Globus pallidus (tissue), 1 donor: ENCODE measurements around the gene KLF11.

ENCODE experiments used
- DNase-seq: peaks from one replicate; pipeline ENCODE4 v3.0.0-alpha.2; 2015; ENCODE audit warnings: low spot score

Gene KLF11

DNA sequence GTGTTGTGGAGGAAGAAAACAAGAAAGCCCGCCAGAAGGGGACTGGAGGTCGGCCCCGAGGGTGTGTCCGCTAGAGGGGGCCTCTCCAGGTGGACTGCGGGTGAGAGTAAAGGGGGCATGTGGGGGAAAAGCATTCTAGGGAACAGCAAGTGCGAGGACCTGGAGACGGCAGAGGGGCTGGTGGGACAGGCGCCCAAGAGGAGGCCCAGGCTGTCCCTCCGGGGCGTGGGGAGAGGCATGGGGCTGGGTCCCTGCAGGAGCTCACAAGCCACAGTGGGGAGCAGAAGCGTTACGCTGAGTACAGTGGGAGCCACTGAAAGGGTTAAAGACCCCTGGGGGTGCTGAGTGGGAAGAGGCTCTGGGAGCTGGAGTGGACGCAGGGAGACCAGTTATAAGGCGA, 1.6 kb upstream of the KLF11 start:
- DNase-seq = no peak

DNA sequence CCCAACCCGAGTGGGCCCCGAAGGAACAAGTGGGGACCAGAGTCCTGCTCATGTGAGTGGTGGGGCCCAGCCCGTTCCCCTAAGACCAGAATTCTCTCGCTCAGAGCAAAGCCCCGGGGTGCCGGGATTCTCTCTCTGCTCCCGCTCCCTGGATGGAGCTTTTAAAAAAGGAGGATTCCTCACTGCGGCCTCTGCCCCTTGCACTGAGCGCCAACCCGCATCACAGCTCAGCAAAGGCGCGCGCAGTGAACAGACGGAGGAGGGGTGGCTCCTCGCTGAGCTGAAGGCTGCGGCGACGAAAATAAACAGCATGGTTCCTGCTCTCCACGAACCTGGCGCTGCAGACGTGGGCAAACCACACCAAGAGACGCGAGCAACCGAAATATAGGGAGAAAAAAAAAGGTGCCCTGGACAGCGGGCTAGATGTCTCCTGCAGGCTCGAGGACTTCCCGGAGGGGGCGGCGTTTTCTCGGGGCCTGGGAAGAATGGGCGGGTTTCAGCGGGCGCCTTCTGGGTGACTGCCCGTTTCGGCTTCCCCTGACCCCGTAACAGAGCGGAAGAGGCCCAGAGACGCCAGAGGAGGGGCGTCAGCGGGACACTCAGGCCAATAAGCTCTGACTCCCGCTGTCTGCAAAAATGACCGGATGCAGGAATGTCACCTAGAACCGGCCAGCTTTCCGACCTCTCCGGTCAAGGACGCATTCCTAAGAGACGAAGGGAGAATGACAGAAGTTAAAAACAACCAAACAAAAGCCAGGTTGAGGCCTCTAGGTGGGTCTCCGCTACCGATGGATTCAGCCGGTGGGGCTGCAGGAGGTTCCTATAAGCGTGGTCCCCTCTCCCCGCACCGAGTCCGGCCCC, 819 bp upstream of the KLF11 start:
- peak; percentile 48 for DNase-seq

DNA sequence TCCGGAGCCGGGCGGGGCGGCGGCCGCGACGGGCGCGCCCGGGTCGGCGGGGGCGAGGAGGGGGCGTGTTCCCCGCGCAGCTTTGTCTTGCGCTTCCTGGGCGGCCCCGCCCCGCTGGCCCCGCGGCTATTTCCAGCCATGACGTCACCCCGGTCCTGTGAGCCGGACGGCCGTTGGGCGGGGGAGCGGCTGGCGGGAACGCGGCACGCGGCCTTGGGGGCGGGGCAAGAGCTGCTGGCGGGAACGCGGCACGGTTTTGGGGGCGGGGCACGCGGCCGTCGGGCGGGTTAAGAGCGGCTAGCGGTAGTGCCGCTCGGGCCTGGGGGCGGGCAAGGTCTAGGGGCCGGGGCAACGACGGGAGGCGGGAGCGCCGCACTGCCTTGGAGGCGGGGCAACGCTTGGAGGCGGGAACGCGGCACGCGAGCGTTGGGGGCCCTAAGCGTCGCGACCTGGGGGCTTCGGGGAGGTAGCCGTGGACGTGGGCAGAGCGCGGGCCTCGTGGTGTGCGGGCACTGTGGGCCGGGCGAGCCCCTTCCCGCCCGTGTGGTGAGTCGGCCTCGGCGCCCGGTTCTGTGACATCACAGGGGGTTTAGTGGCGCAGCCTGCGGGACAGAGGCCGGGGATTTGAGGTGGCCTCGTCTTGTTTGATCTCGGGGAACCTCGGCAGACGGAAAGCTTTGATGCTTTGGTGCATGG, 704 bp downstream of the KLF11 start:
- DNase-seq = peak; percentile 79

DNA sequence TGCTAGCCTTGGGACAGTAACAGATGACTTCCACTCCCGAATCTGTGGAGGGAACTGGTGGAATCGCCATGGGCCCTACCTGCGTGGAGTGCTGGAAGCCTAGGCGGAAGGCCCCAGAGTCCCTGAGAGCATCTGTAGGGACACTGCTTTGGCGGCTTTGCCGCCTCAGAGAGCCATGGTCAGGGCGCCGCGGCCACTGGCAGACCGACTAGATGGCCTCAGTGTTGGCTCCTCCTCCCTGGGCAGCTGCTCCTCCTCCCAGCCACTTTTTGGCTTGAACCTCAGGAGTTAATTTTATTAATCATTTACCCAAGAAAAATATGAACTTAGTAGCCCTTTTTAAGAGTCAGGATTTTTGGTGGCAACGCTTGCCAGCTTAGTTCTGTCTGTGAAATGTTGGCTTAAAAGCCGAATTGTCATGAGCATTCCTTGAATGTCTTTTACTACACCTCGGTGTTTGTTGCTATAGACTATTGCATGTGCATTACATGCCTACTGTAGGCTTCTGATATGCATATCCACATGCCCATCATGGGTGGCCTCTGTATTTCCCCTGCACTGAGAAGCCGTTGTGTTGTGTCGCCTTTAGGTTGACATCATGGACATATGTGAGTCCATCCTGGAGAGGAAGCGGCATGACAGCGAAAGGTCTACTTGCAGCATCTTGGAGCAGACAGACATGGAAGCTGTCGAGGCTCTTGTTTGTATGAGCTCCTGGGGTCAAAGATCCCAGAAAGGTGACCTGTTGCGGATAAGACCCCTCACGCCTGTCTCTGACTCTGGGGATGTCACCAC, 2.4 kb downstream of the KLF11 start:
- DNase-seq = no peak

DNA sequence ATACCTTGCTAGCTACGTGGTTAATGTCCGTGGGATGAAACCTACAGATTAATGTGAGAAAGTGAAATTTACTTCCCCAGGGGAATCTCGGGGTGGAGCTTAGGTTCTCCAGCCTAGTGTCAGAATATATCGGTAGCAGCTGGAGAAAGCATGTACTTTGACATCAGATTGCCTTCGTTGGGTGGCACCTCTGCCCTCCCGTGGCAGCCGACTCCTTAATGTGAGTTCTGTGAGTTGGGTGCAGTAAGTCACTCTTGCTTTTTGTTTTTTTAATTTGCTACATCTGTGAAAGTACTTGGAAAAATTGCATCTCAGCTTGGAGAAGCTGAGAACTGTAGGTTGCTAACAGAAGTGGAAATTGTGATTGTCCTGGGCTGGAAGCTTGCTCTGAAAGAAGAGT, 3.6 kb downstream of the KLF11 start:
- no peak for DNase-seq

DNA sequence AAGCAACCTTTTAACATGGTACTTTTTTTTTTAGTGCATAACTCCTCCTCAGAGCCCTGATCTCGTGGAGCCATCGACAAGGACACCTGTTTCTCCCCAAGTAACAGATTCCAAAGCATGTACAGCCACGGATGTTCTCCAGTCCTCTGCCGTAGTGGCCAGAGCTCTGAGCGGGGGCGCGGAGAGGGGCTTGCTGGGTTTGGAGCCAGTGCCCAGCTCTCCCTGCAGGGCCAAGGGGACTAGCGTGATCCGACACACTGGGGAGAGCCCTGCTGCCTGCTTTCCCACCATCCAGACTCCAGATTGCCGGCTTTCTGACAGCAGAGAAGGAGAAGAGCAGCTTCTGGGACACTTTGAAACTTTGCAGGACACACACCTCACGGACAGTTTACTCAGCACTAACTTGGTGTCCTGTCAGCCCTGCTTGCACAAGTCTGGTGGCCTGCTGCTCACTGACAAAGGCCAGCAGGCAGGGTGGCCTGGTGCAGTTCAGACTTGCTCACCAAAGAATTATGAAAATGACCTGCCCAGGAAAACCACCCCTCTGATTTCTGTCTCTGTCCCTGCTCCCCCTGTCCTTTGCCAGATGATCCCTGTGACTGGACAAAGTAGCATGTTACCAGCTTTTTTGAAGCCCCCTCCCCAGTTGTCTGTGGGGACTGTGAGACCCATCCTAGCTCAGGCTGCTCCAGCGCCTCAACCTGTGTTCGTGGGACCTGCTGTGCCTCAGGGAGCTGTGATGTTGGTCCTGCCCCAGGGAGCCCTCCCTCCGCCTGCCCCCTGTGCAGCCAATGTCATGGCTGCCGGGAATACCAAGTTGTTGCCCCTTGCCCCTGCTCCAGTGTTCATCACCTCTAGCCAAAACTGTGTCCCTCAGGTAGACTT, 4.5 kb downstream of the KLF11 start:
- no peak for DNase-seq

DNA sequence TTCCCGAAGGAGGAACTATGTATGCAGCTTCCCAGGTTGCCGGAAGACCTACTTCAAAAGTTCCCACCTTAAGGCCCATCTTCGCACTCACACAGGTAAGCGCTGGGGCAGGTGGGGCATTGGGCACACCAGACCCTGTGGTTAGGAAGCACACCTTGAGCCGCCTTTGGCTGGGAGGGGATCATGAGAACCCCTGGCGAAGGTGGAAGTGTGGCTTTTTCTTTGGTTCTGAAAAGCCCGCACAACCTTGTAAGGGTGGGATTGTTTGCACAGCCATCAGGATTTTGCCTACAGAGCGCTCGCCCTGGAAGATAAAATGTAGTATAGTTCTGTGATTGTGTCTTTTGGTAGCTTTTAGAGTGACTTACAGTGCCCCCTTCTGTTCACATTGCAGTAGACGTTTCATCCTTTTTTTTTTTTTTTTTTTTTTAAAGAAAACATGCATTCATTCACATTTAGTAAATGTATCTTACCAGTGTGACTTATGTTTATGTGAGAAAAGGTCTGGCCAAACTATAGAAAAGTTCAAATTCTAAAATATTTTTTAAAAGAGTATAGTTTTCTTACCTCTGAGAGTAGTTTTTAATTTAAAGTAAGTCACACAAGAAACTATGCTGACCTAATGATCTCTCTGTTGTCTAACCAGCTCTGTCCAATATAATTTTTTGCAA, 5.3 kb downstream of the KLF11 start:
- DNase-seq = peak; percentile 66

DNA sequence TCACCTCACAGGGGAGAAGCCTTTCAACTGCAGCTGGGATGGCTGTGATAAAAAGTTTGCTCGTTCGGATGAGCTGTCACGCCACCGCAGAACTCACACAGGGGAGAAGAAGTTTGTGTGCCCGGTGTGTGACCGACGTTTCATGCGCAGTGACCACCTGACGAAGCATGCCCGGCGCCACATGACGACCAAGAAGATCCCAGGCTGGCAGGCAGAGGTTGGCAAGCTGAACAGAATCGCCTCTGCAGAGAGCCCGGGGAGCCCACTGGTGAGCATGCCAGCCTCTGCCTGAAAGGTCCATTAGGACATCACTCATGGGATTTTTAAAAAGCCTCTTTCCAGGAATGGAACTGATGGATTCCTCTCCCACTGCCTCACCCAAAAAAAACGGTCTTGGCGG, 8.9 kb downstream of the KLF11 start:
- no peak for DNase-seq

DNA sequence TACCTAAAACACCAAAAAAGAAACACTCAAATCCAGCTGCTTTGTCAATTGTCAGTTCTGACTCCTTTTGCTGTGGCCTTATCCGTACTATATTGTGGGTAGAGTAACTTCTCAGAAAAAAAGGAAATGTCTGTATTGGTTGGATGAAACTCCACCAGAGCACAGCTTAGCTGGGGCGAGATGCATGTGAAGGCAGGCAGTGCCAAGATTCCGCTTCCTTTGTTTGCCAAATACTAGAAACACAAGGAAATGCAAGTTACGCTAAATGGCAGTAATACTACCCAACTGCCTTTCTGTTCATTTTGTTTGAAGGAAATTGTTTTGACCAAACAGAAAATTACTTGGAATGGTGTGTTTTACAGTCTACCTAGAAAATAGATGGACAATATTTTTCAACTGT, 10.0 kb downstream of the KLF11 start:
- no peak for DNase-seq

DNA sequence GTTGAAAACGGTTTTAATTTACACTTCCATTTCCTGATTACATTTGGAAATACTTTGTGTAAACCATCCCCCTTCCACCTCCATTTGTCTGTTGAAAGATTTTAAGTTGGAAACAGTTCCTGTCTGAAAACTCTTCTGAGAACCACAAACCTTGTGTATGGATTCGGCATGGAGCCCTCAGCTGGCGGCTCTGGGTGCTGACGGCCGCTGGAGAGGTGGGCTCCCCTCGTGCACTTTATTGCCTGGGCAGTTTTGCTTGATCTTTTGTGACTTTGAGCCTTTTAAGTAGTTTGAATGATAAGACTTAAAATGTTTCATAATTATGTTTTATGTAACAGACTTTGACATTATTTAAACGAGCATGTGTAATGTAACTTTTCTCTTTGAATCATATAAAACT, 11.1 kb downstream of the KLF11 start:
- DNase-seq = no peak

DNA sequence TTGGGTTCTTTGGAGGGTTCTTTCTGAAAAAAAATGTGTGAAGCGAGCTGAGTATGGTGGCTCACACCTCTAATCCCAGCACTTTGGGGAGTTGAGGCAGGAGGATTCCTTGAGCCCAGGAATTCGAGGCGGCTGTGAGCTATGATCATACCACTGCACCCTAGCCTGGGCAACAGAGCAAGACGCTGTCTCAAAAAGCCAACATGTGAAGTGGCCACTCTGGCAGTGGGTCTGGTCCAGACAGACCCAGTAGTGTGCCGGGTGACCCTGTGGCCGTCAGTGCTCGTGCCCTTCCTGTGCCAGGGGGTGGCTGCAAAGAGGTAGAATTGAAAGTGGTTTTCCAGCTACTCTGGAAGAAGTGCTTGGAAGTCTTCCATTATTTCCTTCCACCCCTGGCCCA, 11.6 kb downstream of the KLF11 start:
- DNase-seq = no peak

DNA sequence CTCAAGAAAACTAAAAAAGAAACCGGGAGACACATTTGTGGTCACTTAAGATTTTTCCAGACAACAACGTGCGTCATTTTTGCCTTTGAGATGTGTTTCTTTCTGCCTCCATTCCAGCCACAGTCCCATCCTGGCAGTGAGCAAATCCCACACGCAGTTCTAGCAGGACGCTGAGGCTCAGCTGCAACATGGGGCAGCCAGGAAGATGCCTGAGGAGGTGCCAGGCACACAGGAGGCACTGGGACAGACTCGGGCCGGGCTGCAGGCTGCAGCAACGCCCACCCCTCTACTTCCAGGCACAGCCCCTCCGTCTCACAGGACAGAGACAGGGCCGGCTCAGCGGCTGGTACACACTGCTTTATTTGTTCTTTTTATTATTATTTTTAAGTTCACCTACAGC, 13.1 kb downstream of the KLF11 start:
- DNase-seq = no peak

DNA sequence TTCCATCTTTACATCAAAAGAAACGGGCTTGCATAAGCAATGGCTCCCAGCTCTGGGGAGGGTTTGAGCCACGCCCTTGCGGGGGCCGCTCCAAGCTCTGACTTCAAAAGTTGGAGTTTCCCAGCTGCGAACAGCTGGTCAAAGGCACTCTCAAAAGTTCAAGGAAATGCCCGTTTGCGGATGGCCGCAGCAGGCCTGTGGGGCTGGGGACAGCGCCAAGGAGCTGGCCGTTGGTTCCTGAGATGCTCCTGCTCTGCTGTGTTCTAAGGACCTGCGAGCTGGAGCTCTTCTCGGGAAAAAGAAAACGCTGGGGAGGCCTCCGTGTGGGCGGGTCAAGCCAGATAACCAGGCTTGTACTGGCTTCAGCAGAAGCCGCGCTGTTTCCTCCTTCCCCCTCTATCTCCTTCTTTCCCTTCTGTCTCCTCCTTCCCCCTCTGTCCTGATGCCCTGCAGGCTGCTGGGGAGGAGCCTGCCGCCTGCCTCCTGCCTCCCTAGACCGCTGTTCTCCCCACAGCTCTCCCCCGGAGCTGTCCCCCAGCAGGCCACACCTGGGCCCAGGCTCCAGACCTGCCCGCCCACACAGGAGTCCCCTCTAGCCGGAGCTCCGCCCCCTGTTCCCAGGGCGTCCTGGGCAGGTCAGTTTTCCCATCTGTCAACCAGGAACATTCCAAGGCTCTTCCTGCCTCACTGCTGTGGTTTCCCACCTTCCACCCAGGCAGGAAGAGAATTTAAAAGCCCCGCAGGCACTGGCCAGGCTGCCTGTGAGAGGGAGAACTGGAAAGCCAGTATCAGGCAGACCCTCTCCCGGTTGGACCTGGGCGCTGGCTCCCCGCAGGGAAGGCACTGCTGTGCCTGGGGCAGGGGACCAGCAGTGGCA, 14.1 kb downstream of the KLF11 start:
- no peak for DNase-seq

DNA sequence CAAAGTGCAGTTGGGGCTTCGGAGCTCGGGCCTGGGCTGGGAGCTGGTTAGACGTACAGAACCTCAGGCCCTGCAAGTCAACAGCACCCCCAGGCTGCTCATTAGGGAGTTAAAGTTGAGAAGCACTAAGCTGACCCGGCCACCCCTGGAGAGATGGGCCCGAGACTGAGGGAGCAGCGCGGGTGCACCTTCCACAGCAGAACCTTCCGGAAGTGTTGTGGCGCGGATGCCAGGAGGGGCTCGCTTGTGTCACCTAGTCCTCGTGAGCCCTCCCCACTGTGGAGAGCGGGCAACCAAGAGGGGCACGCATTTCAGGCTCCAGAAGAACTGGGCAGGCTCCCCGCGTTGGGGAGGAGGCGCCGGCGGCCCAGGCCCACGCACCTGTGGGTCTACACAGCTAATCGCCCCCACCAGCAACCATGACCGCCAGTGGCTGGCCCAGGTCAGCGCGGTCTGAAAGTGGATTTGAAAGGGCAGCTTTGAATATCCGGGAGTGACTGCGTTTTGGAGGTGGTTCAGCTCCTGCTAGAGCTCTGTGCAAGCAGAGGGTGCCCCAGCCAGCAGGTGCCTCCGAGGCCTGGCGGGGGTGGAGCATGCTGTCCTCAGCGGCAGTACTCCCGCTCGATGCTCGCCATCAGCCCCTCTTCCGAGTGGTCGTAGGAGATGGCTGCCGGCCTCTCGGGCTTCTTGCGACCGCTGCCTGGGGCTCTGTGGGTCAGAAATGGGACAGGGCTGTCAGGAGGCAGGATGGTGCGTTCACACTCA, 15.1 kb downstream of the KLF11 start:
- no peak for DNase-seq

DNA sequence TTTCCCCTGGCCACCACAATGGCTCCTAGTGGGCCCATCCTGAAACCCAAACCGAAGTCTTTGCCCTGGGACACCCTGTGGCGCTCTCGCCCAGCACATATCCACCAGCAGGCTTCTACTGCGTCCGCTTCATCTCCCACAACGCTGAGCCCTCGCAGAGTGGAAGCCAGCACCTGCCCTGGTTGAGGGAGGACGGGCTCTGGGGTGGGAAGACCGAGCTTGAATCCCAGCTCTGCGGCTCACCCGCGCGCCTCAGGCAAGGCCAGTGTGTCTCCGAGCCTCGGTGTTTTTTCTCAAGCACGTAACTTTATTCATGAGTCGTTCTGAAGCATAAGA, 15.6 kb downstream of the KLF11 start:
- no peak for DNase-seq

DNA sequence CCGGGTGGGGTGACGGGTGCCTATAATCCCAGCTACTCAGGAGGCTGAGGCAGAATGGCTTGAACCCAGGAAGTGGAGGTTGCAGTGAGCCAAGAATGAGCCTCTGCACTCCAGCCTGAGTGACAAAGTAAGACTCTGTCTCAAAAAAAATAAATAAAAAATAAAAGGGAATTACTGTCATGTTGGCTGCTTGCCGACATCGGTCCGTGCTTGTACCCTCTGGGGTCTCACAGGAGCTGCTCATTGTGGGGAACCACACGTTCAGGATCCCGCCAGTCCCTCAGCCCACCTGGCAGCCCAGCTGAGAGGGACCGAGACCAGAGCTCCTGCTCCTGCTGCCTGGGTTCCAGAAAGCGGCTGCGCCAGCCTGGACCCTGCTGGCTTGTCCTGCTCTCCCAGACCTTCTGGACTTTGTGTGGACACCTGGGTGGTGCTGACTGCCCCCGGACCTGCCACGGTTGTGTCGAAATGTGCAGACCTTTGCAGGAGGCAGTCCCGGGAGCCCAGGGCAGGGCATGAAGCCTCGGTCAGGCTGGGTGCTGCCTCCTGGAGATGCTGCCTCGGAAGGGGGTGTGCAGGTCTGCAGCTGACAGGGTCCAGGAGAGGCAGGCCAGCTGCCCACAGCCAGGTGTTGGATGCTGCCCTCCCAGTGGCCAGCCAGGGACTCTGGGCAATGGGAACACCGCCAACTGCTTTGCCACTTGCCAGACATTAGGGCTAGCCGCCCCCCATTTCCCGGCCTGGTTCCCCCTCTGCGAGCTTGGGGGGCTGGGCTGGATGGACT, 16.4 kb downstream of the KLF11 start:
- no peak for DNase-seq

DNA sequence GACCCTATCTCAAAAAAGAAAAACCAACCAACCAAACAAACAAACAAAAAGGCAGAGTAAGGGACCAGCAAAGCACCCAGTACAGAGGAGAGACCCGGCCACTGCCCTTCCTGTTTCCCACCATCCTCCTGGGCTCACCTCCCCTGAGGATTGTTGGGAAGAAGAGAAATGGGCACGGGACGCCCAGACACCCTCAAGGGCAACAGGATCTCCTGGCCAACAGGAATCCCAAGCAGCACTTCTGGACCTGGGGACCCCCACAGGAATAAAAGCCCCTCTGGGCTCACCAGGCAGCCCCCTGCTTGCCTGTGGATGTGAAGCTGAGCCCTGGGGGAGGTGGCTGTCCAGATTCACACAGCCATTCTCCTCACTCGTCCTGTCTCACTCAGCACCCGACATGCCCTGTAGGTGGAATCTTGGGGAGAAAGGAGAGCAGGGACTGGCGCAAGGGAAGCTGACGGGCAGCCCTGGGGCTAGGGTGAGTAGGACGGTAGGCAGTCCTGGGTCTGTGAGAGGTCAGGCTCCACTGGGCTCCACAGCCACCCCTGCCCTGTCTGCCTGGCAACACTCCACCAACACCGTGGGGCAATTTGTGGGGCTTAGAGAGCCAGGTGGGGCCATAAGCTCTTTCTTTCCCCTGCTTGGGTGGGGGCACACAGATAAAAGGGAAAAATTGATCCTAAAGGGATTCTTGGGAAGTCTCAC, 18.0 kb downstream of the KLF11 start:
- no peak for DNase-seq

DNA sequence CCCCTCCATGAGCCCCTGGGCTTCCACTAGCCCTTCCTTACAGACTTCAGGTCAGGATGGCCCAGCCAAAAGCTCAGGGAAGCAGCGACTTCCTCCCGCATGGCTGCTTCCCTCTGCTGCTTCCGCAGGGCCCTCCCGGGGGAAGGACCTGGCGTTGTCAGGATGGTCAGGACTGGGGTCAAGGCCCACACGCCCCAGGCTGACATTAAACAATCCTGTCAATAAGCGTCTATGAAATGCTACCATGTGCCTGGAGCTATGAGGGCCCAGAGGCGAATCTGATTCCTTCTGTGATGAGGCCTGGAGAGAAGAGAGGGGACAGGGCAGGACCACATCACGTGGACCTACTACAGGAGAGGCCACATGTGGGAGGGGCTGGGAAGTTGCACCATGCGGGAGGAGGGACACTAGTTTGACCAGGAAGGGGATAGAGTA, 19.6 kb downstream of the KLF11 start:
- no peak for DNase-seq
